ENCODE data around the gene PHOSPHO1.
"Not testable (repeated sequence)": the region's sequence is repeated elsewhere in the genome, so short reads cannot be mapped to it uniquely, and the experiment has no call there.

DNA sequence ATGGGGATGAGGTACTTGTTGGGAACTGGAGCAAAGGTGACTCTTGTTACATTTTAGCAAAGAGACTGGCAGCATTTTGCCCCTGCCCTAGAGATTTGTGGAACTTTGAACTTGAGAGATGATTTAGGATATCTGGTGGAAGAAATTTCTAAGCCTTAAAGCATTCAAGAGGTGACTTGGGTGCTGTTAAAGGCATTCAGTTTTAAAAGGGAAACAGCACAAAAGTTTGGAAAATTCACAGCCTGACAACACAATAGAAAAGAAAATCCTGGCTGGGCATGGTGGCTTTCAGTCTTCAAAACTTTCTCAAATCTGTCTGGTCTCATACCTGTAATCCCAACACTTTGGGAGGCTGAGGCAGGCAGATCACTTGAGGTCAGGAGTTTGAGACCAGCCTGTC, 46.1 kb downstream of the PHOSPHO1 start:
- TF ChIP-seq, protein P1, sequence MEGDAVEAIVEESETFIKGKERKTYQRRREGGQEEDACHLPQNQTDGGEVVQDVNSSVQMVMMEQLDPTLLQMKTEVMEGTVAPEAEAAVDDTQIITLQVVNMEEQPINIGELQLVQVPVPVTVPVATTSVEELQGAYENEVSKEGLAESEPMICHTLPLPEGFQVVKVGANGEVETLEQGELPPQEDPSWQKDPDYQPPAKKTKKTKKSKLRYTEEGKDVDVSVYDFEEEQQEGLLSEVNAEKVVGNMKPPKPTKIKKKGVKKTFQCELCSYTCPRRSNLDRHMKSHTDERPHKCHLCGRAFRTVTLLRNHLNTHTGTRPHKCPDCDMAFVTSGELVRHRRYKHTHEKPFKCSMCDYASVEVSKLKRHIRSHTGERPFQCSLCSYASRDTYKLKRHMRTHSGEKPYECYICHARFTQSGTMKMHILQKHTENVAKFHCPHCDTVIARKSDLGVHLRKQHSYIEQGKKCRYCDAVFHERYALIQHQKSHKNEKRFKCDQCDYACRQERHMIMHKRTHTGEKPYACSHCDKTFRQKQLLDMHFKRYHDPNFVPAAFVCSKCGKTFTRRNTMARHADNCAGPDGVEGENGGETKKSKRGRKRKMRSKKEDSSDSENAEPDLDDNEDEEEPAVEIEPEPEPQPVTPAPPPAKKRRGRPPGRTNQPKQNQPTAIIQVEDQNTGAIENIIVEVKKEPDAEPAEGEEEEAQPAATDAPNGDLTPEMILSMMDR (conservative IDR thresholded peaks at IDR 0.05; ENCODE audit: low read length), result not testable (repeated sequence)
- TF ChIP-seq EZH2phosphoT487 (IDR thresholded peaks at IDR 0.05; ENCODE audit: borderline replicate concordance, low read depth, low read length), result not testable (repeated sequence)
